Kidney (tissue), 14 donors: ENCODE data around the gene HECTD1. TPM values are rescaled to one million over a fixed set of nuclear protein-coding genes. Genes with fewer than 3 reads are reported as not detected.

Experiments used
- DNase-seq, 5 donors: peaks; one replicate each; pipeline ENCODE4 v3.0.0-alpha.2; 2013 to 2020
- FAIRE-seq: peaks from 2 replicates; lab custom pipeline; 2012; peaks lifted over from hg19 to GRCh38; lab: Jason Lieb, UNC
- H3K27ac ChIP-seq, 2 donors: one replicate each; pipeline ENCODE4 v1.7.0; 2013; ENCODE audit warnings: low read depth in 2 of 2, low read length in 2 of 2, inconsistent platforms in 1 of 2
- H3K27me3 ChIP-seq: one replicate; pipeline ENCODE4 v1.7.1; 2013; ENCODE audit warnings: low read length, inconsistent platforms; ENCODE audit not compliant: control insufficient read depth, insufficient read depth
- H3K36me3 ChIP-seq, 3 donors: one replicate each; pipeline versions ENCODE4 v1.7.0 to v1.7.1; 2013; ENCODE audit warnings: low read length in 3 of 3, control low read depth in 1 of 3, inconsistent platforms in 1 of 3; ENCODE audit not compliant: insufficient read depth in 3 of 3, control insufficient read depth in 2 of 3
- H3K4me1 ChIP-seq, 3 donors: one replicate each; pipeline versions ENCODE4 v1.7.0 to v1.7.1; 2013; ENCODE audit warnings: low read length in 3 of 3, inconsistent platforms in 1 of 3, low read depth in 1 of 3; ENCODE audit not compliant: control insufficient read depth in 2 of 3, insufficient read depth in 2 of 3
- H3K4me3 ChIP-seq, 3 donors: one replicate each; pipeline versions ENCODE4 v1.7.0 to v1.8.1; 2013; ENCODE audit warnings: low read length in 3 of 3, control low read depth in 1 of 3, inconsistent platforms in 1 of 3
- H3K9ac ChIP-seq, 3 donors: one replicate each; pipeline versions ENCODE4 v1.7.0 to v1.7.1; 2013; ENCODE audit warnings: low read length in 3 of 3, control low read depth in 1 of 3, inconsistent platforms in 1 of 3
- H3K9me3 ChIP-seq, 3 donors: one replicate each; pipeline versions ENCODE4 v1.7.0 to v1.7.1; 2013; ENCODE audit warnings: low read length in 3 of 3, control low read depth in 1 of 3, inconsistent platforms in 1 of 3; ENCODE audit not compliant: control insufficient read depth in 2 of 3, insufficient read depth in 1 of 3
- CTCF ChIP-seq: IDR thresholded peaks from 3 replicates; pipeline ENCODE4 v1.5.1; 2012; ENCODE audit warnings: mild to moderate bottlenecking, moderate library complexity, borderline replicate concordance; ENCODE audit not compliant: insufficient read depth; ENCODE audit errors: extremely low read depth
- intact Hi-C: fragments of 100-400 bp; cut with DNase I; formaldehyde crosslinking; loops from one replicate; pipeline ENCODE4 v1.11.1; 2022
- polyA plus RNA-seq: library from polyadenylated mRNA; stranded (reverse); fragments of 350-450 nt; fragmentation: Illumina TruSeq; extraction: RNeasy Lipid Tissue Mini Kit (QIAGEN cat#74804); gene quantifications from one replicate; pipeline ENCODE4 v1.2.3, GENCODE V29; 2014; ENCODE audit warnings: low read depth, low replicate concordance; ENCODE audit not compliant: insufficient read depth
- total RNA-seq: library from RNA; stranded (reverse); fragmentation: NEBNext Ultra II Directional; extraction: Animal tissue kit (Norgen Biotek cat#: 25700); gene quantifications from one replicate; pipeline ENCODE4 v1.2.1, GENCODE V29; 2021
- donor health status: control.
- donor health status: control.
- donor health status: control.
- donor health status: control.
- donor health status: control.
- donor health status: DM: yes; HTN: yes; CAD: no.
- donor health status: Normal renal cell carcinoma (clear cell type).

Gene HECTD1
- total and polyA plus RNA-seq, 2 donors from 2014 or later: 35.5 to 164 TPM

GRCh38 chr14:31080056-31080455 lies 127.5 kb downstream of the HECTD1 start:
- intact Hi-C loops: loop anchor here (5.0 kb wide), 1 partner anchor 103 kb away; no protein-coding TSS in a partner anchor

GRCh38 chr14:31078766-31079165 lies 128.8 kb downstream of the HECTD1 start:
- Histone ChIP-seq H3K27ac (no peak overlapping the region), H3K9me3 (no peaks in the 10 kb centered on the region), H3K4me3 (no peak overlapping the region), H3K9ac (no peak overlapping the region), H3K4me1 (no peaks in the 10 kb centered on the region), H3K27me3 (no peaks in the 10 kb centered on the region), H3K36me3 (peaks cover 0 to 3% (median 0%) of the 10 kb centered on the region in 3 donors)
- no peak for TF ChIP-seq CTCF
- intact Hi-C loops: no loop called here
- FAIRE-seq (no peak), DNase-seq (no peak)

More at GRCh38 chr14:31080056-31080455, 127.5 kb downstream of the HECTD1 start:
- H3K36me3 ChIP-seq: peaks cover 0 to 2% (median 0%) of the 10 kb centered on the region in 3 donors
- no peak overlapping the region for H3K9ac ChIP-seq
- no peaks in the 10 kb centered on the region for H3K9me3 ChIP-seq
- TF ChIP-seq CTCF: no peak
- no peak for FAIRE-seq
- no peak for DNase-seq
- no peak overlapping the region for H3K27ac ChIP-seq
- H3K4me3 ChIP-seq: no peak overlapping the region
- no peaks in the 10 kb centered on the region for H3K27me3 ChIP-seq
- H3K4me1 ChIP-seq: no peaks in the 10 kb centered on the region

GRCh38 chr14:31075144-31075543 lies 132.4 kb downstream of the HECTD1 start:
- Histone ChIP-seq H3K27ac (no peak overlapping the region), H3K27me3 (no peaks in the 10 kb centered on the region), H3K4me3 (no peak overlapping the region), H3K36me3 (peaks cover 0 to 3% (median 0%) of the 10 kb centered on the region in 3 donors), H3K9me3 (no peaks in the 10 kb centered on the region), H3K4me1 (no peaks in the 10 kb centered on the region), H3K9ac (no peak overlapping the region)
- TF ChIP-seq CTCF: no peak
- no peak for FAIRE-seq
- intact Hi-C loops: no loop called here
- no peak for DNase-seq

- intact Hi-C loops: no loop called here
- peaks cover 0 to 3% (median 0%) of the 10 kb centered on the region in 3 donors for H3K36me3 ChIP-seq
- no peak for TF ChIP-seq CTCF
- H3K27me3 ChIP-seq: no peaks in the 10 kb centered on the region
- no peaks in the 10 kb centered on the region for H3K4me1 ChIP-seq
- no peaks in the 10 kb centered on the region for H3K9me3 ChIP-seq
- FAIRE-seq (no peak), DNase-seq (no peak)
- H3K9ac ChIP-seq: no peak overlapping the region
- H3K27ac ChIP-seq: no peak overlapping the region
- H3K4me3 ChIP-seq: no peak overlapping the region
These were observed 136.4 kb downstream of the HECTD1 start for GRCh38 chr14:31071151-31071550.
